Non-pigmented ciliary epithelial cell (primary cell): ENCODE data around the gene LACC1.

Experiments
- DNase-seq: peaks from one replicate; pipeline ENCODE4 v3.0.0-alpha.2; 2010; ENCODE audit warnings: low read depth

LACC1 gene

DNA sequence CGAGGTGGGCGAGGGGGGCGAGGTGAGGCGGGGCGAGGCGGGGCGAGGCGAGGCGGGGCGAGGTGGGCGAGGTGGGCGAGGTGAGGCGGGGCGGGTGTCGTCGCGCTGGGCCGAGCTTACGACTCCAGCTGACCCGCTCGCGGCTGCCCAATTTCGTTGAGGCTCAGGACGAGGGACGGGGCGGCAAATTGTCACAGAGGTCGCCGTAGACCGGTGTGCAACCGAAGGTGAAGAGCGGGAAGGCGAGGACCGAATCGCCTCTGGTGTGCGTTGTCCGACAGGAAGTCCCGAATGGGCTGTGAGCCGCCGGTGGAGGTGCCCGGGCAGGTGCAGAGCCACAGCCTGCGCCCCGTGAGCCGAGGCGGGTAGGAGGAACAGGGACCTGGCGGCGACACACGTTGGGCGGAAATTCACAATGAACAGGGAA, at the start of gene LACC1:
Gene LACC1, plus strand, starts transcription at position 150 of the 427 bp plus-strand sequence. CDS start 1,082 bp downstream, outside the sequence.
- no peak for DNase-seq

DNA sequence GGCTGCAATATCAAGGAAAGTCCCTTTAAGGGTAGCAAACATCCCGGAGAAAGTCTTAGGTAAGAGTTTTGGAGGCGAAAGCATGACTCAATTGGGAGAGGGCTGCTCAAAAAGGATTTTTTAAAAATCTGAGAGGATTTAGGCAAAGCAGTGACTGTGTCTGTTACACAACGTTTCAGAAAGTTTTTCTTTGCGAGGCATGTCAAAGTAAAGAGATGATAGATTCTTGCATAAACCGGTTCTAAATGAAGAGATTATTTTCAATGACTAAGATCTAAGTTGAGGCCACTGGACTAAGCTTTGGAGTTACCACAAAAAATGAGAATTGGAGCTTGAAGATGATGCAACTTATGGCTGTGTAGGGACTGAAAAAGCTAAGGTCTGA, 49.2 kb upstream of the LACC1 start:
- no peak for DNase-seq

DNA sequence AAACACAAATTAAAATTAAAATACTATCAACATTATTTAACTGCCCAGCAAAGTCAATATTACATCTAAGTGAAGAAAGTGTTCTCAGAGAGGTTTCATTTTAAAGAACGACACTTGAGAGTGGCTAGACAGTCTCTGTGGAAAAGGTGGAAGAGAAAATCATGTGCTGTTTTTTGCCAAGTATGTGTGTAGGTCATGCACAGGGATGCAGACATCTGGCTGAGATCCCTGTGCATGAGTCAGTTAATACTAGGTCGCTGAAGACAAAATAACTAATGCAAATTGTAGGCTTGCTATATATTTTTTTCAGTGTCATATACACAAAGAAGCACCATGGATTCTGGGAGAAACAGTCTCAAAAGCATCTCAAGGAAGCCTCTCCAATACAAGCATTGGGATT, 48.6 kb upstream of the LACC1 start:
- no peak for DNase-seq

DNA sequence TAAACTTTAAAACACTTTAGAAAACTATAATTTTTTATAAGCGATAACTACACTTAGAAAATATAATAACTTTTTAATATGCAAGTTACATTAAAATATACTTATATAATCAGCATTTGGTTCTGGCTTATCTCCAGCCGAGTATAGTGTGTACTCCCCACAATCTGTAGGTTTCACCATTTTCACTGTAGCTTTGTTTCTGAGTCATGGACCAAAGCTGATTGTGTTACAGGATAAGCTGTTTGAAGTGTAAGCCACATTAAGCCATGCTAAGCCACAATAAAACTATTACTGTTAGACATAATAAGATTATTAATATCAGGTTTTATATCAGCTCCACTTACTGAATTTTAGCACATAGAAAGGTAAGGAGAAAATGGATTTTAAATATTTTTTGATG, 44.0 kb upstream of the LACC1 start:
- DNase-seq, result no peak

DNA sequence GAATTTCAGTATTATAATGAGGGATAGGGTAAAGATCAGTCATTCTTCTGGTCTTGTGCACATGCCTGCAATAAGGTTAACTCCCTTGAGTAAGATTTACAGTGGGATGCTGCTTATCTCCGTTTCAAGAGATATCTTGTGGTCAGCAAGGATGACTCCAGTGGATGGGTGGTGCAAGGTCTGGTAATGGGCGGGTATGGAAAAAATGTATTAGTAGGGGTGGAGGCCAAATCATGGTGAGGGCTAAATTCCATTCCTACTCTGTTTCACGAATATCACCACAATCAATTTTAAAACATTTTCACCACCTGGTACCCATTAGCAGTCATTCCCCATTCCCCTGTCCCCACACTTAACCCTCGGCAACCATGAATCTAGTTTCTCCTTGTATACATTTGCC, 40.8 kb upstream of the LACC1 start:
- no peak for DNase-seq

DNA sequence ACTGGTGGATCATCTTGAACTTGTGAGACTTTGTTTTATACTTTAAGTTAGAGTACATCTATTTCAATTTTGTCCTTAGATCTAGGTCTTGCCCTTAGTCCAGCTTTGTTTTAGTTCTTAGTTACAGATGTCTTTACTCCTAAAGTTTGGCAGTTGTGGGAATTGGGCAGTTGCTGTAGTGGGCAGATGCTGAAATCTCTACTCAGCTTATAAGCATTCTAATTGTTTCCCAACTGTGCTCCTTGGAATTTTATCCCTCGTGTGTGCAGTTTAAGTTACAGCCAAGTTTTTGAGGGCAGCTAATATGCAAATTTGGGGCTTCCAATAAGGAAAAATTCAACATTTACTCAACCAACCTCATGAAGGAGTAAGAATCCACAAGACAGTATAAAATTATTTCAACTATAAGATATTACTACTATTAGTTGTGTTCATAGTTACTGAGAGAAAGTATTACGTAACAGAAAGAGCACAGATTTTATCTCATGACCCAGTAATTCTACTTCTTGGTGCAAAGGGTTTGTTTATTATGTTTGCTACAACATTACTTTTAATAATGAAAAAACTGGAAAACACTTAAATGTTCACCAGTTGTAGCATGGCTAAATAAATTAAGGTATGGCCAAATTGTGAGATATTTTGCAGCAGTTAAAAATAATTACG, 33.1 kb upstream of the LACC1 start:
- no peak for DNase-seq

DNA sequence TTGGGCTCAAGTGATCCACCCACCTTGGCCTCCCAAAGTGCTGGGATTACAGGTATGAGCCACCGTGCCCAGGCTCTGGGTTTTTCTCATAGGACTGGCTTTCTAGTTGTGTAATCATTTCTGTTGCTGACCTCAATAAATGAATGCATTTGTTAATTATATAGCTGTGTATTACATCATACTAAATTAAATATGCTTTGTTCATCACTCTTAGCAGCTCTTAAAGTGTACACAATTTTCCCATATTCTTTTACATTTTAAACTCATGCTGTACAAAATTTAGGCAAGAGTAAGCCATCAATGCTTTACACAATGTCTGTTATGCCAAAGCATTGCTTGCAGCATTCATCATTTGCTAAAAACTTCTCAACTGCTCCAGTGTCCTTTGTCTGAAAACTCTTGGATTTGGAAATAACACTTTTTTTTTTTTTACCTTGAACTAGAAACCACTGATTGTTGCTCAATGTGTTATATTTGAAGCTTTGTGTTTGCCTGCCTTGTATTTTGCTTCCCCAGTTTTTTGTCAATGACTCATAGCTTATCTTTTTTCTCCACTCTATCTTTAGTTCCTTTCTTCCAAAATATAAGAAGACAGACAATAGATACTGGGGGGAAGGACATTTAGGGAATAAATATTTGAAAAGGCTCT, 31.6 kb upstream of the LACC1 start:
- no peak for DNase-seq

DNA sequence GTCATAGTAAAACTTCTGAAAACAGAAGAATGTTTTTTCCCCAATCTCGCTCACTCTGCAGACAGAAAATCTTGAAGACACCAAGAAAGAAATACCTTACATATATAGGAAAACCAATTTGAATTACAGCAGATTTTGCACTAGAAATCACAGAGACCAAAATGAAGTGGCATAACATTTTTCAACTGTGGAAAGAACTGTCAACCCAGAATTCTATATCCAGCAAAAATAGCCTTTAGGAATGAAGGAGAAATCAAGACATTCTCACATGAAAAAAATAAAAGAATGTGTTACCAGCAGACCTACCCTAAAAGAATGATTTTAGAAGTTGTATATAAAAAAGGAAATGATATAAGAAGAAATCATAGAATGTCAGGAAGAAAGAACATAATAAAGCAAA, 28.8 kb upstream of the LACC1 start:
- DNase-seq, result no peak

DNA sequence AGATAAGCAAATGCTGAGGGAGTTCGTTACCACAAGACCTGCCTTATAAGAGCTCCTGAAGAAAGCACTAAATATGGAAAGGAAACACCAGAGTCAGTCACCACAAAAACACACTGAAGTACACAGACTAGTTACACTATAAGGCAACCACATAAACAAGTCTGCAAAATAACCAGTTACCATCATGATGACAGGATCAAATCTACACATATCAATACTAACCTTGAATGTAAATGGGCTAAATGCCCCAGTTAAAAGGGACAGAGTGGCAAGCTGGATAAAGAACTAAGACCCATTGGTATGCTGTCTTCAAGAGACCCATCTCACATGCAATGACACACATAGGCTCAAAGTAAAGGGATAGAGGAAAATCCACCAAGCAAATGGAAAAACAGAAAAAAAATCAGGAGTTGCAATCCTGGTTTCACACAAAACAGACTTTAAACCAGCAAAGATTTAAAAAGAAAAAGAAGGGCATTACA, 26.7 kb upstream of the LACC1 start:
- DNase-seq, result no peak

DNA sequence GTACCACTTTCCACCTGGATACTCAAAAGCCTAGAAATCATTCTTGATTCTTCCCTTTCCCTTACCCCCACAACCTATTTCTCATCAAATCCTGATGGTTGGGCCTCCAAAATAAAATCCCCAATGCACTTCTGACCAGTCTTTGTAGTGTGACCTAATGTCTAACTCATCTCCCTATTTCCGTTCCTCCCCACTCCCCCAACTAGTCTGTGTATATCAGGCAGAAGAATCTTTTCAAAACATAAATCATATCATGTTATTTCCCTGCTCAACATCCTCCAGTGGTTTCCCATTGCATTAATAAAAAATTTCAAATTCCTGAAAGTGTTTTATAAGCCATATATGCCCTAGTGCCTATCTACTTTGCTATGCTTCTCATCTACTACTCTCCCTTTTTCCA, 17.8 kb upstream of the LACC1 start:
- DNase-seq, result no peak

DNA sequence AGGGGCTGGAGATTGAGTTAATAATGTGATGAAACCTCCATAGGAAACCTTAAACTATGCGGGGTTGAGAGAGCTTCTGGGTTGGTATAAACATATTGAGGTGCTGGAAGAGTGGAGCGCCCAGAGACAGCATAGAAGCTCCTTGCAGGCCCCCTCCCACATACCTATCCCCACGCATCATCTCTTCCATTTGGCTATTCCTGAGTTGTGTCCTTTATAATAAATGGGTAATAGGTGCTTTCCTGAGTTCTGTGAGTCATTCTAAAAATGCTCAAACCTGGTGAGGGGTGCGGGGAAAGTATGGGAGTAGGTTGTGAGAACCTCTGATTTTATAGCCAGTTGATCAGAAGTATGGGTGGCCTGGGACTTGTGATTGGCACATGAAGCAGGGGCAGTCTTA, 14.8 kb upstream of the LACC1 start:
- no peak for DNase-seq

DNA sequence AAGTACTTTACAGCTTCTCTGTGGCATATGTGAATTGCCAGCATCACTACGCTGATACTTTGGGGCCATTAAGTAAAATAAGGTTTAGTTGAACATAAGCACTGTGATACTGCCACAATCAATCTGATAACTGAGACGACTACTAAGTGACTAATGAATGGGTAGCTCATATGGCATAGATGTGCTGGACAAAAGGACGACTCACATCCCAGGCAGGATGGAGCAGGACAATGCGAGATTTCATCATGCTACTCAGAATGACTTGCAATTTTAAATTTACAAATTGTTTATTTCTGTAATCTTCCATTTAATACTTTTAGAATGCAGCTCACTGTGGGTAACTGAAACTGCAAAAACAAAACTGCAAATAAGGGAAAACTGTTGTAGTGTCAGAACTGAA, 13.8 kb upstream of the LACC1 start:
- no peak for DNase-seq

DNA sequence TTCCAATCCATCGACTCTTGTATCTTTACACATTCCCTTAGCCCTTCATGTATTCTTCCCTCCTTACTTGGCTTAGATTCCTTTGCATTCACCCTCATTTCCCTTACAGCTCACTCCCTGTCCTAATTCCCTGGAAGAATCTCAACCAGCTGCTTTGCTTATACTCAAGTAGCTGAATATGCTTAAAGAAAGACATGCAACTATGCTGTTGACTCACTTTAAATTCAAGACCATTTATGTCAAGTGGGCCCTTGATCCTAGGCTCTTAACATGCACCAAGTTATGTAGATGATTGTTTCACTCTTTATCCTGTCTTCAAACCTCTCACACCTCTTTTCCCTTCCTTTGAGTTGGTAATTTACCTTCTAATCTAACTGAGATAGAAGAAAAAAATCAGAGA, 7.5 kb upstream of the LACC1 start:
- DNase-seq, result no peak

DNA sequence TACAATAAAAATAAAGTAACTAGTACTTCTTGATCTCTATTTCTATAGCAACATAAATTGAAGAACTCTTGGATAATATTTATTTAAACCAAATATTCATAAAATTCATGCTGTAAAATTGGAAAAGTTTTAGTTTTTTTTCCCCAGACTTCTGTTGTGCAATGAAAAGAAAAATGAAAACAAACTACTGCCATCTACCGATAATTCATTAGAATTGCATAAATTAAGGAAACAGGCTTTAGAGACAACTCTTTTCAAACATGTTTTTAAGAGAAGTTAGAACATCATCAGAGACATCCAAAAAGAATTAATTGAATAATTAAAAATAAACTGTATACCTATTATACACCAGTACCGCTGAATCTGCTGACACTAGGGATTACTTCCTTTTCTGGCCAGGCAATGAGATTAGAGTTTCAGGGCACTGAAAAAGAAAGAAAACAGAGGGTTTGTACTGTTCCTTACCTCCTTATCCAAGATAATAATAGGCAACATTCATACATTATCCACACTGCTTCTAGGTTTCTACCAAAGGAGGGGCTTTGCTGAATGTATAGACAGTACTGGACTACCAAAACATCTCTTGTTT, 5.1 kb upstream of the LACC1 start:
- no peak for DNase-seq

DNA sequence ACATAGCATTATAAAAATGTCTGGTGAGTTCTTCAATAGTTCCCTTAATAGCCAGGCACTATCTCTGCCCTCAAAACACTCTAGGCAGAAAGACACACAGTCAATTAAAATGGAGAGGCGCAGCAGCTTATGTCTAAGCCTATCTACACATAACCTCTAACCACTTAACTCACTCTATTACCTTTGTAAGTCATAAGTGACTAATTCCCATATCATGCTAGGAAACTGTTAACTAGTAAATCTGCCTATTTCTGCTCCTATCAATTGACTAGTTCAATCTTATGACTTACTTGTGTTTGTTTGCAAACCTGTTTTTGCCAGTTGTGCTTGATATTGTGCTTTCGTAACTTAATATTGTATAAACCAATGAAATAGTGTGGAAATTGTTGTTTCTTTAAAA, 3.3 kb upstream of the LACC1 start:
- DNase-seq, result no peak

DNA sequence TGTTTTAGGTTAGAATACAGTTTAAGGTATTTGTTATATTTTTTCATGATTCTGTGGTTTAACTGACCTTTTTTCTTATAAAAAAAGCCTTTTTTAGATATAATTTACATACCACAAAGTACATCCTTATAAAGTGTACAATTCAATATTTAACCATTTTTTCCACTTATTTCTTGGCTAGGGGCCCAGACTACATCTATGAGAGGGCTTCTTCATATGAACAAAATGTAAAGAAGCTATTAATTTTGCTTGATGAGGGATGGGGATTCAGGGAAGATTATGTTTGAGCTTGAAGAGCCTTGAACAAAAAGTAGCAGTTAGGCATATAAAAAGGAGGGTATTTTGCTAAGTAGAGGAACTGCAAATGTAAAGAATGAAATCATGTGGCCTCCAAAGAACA, 2.4 kb upstream of the LACC1 start:
- DNase-seq, result no peak

DNA sequence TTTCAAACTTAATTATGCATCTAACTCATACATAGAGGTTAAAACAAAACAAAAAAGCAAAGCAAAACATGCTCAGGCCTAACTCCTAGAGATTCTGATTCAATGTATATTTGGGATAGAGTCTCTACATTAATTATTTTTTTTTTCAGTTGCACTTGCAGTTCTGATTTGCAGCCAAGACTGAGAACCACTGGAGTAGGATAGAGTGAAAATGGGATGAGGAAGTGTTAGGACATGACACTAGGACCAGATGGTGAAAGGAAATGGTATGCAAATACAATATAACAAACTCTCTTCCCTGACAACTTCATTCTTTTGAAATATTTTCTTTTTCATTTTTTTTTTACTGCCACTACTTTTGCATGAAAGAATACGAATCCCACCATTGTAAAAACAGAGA, 1.9 kb upstream of the LACC1 start:
- no peak for DNase-seq

DNA sequence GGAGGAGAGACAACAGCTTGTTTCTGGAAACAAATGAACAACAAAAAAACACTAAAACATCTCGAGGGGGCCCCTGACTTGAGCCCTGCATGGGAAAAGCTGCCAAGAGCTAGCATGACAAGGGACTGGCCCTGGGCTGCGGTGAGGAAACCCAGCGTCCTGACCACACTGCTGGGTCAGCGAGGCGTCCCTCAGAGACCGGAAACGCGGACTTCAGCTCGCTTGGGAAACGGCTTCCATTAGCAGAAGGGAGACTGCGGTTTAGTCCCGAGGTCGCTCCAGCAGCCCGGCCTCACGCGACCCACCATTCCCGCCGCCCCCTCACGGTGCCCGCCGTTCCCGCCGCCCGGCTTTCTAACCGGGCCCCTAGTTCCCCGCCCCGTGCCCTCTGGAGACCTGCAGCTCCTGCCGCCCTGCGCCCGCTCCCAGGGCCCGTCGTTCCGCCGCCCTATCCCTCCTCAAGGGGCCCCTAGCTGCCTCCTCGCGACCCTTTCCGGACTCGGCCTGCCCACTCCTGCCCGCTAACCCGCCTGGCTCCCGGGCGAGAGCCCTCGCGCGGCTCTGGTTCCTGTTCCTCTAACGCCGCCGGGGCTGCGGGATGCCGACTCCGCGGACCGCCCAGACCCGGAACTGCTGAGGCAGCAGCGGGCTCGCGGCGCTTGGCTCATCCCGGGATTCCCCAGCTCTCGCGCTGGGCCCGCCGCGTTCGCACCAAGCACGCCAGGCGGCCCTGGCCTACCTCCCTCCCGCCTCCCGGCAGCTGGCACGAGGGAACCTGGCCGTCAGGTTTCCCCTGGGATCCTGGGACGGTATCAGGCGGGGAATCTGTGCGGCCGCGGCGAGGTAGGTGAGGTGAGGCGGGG, 581 bp upstream of the LACC1 start, which contains the start of gene CCDC122:
Gene CCDC122, minus strand, starts transcription at position 849 of the 863 bp plus-strand sequence. CDS start 10,364 bp downstream, outside the sequence.
- no peak for DNase-seq

DNA sequence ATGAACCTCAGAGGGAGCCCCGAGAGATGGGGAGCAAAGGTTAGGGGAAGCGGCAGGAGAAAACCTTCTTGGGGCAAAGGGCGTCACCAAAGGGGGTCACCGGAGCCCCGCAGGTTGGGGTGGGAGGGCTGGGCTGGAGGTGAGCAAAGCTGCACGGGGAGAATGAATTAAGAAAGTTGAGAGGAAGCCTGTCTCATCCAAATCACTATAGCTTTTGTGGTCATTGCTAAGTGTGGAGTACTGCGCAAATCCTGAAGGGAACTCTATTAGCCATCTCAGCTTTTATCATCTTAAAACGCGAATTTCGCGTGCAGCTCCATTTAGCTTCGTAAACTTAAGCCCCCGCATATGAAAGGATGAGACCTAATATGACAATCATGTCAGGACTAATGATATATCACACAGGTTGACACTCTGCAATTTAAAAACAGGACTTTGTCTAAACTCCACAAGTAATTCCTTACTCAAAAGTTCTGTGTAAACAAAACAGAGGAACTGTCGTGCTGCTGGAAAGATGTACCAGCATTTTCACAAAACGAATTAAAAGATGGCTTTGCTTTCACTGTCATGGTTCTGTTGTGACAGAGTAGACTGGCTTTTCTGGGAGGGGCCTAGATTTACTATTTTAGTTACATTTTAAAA, 631 bp downstream of the LACC1 start:
- DNase-seq, result no peak

DNA sequence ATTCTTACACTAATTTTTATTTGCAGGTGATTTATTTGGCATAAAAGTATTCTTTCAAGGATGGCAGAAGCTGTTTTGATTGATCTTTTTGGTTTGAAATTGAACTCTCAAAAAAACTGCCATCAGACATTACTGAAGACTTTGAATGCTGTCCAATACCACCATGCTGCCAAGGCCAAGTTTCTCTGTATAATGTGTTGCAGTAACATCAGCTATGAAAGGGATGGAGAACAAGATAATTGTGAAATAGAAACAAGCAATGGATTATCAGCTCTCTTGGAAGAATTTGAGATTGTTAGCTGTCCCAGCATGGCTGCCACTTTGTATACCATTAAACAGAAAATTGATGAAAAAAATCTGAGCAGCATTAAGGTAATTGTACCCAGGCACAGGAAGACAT, 1.2 kb downstream of the LACC1 start:
- DNase-seq, result no peak

DNA sequence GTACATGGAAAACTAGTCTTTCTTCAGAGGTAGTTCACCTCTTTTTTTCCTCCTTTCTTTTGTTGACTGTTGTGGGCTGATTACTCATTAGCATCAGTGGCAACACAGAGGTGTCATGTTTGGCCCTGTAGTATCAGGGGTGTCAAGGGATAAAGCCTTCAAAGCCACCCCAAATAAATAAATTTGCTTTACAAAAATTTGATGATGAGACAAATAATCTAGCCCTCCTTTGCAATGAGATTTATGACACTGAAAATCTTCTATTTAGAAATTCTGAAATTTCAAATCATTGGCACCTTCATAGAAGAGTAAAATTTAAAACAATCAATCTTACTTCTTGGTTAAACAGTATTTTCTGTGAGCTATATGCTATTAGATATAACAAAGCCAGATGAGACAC, 1.9 kb downstream of the LACC1 start:
- DNase-seq, result no peak

DNA sequence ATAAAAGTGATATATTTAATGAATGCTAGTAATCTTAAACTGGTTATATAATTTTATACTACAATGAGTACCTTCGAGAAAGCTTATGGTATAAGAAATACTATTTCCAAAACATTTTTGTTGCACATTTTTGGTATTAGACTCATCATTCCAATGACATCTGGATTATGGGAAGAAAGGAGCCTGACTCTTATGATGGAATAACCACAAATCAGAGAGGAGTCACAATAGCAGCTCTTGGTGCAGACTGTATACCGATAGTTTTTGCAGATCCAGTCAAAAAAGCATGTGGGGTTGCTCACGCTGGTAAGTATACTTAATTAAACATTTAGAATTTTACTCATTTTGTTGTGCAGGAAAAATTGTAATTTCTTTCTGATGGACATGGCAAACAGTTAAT, 3.9 kb downstream of the LACC1 start:
- DNase-seq, result no peak
